NCI-H146 treated with DMSO at 0.1 percent for 48 hours (cell line): ENCODE results near the gene CC2D2B.
"Not testable (repeated sequence)": the region's sequence is repeated elsewhere in the genome, so short reads cannot be mapped to it uniquely, and the experiment has no call there.

Experiments used
- DNase-seq: peaks from one replicate; lab custom pipeline; 2025; ENCODE audit not compliant: unreplicated experiment; lab: John Stamatoyannopoulos, UW

The CC2D2B gene

DNA sequence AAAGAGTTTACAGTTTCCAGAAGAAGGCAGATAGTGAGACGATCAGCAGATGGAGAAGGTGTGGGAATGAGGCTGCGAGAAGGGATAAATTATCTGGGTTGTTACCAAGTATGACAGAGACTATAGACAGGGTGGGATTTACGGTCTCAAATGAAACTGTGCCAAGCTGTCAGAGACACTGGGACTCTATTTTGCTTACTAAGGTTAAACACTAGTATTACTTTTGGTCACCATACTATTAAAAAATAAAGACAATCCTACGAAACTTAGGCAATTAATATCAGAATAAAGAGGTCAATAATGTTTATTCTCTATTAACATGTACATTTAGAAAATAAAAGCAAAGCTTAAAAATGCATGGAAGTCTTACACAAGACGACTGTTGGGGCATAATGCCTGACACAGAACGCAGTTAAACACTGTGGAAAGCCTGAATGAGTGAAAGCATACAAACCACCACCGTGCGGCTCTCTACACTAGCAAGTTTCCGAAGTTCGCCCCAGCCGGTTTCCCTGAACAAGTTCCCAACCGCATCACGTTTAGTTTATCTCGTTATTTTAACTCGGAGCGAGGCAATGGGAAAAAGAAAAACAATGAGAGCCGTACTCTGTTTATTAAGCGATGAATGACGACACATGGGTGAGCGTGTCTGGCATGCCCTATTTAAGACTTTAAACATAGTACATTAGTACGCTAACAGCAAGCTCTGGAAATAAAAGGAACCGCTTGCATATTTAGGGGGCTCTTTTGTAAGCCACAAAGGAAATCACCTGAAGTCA, 909 bp upstream of the CC2D2B start:
- DNase-seq = peak; percentile 10

DNA sequence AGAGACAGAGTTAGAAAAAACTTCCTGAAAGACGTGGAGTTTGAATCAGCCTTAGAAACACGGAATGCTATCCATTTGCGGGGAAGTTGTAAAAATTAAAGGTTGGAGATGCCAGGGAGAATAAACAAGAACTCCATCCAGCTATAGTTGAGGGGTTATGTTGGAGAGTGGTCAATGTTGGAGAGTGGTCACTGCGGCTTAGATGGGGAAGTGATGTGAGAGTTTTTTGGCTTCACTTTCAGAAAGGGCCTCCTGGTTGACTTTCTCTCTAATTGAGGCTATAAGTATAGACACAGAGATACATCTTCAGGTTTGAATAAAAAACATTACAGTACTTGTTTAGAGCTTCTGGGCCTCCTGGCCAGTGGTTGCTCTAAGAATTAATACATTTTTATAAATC, 675 bp downstream of the CC2D2B start:
- no peak for DNase-seq

DNA sequence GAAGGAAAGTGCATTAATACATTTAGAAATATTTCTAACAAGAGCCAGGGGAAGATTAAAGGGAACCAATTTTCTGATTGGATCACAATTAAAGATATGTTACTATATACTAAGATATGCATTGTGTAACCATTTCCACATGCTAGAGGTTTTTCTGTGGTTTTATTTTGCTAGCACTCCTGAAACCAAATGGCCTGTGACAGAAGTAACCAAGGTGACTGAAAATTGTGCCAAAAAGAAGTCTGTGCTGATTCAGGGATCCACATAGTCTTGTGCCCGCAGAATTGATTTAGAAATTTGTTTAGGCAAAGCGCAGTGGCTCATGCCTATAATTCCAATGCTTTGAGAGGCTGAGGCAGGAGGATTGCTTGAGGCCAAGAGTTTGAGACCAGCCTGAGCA, 1.8 kb downstream of the CC2D2B start:
- DNase-seq = no peak

DNA sequence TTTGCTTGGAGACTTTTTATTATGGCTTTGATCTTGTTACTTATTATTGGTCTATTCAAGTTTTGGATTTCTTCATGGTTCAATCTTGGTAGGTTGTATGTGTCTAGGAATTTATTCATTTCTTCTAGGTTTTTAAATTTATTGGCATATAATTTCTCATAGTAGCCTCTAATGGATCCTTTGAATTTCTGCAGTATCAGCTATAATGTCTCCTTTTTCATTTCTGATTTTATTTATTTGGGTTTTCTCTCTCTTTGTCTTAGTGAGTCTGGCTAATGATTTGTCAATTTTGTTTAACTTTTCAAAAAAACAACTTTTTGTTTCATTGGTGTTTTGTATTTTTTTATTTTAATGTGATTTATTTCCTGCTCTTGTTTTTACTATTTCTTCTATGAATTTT, 8.3 kb downstream of the CC2D2B start:
- DNase-seq = not testable (repeated sequence)

DNA sequence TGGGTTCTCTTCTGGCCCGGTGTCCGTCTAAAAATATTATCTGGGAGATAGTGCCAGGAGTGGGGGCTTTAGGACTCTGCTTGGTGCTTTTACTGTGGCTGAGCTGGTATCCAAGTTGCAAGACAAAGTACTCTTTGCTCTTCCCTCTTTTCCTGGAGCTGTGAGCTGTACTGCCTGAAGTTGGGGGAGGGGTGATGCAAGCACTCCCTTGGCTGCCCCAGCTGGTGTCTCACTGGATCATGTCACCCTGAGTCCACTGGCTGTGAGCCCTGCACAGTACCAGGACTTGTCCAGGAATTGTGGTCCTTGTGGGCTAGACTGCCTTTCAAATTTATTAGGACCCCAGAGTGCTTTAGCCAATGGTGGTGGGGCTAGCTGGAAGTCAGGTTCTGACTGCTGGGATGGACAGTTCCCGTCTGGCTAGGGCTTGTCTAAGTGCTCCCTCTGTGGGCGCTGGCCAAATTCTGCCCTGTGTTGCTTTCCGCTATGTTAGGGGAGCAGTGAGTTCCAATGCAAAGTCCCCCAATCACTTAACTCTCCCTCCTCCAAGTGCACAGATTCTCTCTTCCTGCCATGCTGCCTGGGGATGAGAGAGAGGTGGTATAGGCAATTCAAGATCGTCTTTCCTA, 13.1 kb downstream of the CC2D2B start:
- DNase-seq = no peak

DNA sequence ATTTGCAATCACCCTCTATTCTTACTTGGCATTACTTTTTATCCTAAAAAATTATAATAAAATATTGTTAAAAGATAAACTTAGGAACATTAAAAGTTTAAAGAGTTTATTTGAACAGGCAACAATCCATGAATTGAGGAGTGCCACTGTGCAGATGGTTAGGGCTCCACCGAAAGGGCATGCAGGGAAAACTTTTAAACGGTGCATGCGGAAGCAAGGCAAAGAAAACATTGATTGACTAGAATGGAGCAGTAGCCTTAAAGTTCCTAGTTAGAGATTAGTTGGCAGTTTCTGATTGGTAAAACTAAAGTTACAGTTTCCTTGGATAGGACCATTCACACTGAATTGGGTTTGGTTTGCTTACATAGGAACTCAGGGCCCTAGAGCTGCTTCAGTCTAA, 17.3 kb downstream of the CC2D2B start:
- no peak for DNase-seq

DNA sequence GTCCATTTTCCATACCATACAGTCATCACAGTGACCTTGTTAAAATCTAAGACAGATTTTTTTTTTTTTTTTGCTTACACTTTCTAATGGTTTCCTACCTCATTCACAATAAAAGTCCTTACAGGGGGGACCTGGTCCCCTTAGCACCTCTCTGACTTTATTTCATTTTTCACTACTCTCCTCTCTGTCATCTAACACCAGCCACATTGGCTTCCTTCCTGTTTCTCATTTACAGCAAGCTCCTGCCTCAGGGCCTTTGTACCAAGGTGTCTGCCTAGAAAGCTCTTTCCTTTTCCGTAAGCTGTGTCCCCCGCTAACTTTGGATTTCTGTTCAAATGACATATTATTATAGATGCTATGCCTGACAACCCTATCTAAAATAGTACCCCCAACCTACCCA, 27.7 kb downstream of the CC2D2B start:
- no peak for DNase-seq

DNA sequence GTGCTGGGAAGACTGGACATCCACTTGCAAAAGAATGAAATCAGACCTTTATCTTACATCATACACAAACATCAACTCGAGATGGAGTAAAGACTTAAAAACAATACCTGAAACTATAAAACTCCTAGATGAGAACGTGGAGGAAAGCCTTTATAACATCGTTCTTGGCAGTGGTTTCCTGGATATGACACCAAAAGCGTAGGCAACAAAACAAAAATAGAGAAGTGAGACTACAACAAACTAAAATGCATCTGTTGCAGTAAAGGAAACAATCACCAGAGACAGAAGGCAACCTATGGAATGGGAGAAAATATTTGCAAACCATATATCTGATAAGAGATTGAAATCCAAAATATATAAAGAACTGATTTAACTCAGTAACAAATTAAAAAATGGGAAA, 33.3 kb downstream of the CC2D2B start:
- DNase-seq = no peak

DNA sequence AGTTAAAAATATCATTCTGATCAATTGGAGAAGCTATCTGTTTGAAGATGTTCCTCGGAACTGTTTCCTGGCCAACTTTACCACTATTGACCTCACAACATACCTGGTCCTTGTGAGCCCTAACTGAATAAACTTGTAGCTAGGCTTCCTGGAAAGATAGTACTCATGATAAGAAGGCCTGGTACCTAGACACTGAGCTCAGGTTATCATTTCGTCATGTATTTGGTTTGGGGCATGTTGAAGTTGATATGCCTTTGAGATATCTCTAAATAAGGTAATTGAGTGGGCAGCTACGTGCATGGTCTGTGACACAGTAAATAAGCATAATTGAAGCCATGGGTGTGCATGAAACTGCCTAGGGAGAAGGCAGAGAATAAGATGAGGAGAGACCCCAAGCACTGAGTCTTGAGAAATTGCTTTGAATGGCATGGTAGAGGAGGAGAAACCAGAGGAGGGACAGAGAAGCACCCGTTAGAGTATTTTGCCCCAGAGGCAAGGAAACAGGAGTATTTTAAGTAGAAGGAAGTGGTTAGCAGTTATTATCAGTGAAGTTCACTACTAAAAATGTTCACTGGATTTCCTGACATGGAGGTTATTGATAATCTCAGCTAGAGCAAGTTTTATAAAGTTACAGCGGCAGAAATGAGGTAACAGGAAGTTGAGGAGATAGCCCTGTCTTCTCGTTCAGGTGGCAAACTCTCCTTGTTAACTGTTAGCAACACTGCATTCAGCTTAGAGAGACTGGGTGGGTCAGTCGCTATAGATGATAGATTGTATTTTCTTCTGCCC, 55.6 kb downstream of the CC2D2B start:
- no peak for DNase-seq

DNA sequence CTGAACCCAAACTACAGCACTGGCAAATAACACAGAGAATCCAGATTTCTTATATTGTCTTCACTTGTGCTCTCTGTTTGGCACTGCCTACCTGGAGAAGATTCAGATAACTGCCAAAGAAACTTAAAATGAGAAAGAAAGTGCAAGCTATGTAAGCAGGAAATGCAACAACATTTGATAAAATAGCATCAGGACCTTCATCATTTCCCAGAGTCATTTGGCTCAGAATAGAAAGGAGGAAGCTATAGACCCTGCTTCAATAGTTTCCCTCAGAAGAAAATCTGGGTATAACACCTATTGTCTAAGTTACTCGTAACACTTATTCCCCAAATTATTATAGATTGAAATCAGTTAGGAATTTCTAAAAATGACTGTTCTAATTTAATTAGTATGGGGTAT, 56.2 kb downstream of the CC2D2B start:
- no peak for DNase-seq

DNA sequence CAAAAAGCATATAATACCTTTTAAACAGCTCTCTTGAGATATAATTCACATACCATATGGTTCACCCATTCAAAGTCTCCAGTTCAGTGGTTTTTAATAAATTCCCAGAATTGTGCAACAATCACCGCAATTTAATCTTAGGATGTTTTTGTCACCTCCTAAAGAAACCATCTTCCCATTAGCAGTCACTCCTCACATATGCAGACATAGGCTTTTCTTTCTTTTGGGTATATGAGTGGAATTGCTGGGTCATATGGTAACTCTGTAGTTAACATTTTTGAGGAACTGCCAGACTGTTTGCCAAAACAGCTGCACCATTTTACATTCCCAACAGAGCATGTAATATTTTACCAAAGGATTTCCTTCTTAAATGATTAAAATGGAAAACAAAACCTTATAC, 57.0 kb downstream of the CC2D2B start:
- no peak for DNase-seq

DNA sequence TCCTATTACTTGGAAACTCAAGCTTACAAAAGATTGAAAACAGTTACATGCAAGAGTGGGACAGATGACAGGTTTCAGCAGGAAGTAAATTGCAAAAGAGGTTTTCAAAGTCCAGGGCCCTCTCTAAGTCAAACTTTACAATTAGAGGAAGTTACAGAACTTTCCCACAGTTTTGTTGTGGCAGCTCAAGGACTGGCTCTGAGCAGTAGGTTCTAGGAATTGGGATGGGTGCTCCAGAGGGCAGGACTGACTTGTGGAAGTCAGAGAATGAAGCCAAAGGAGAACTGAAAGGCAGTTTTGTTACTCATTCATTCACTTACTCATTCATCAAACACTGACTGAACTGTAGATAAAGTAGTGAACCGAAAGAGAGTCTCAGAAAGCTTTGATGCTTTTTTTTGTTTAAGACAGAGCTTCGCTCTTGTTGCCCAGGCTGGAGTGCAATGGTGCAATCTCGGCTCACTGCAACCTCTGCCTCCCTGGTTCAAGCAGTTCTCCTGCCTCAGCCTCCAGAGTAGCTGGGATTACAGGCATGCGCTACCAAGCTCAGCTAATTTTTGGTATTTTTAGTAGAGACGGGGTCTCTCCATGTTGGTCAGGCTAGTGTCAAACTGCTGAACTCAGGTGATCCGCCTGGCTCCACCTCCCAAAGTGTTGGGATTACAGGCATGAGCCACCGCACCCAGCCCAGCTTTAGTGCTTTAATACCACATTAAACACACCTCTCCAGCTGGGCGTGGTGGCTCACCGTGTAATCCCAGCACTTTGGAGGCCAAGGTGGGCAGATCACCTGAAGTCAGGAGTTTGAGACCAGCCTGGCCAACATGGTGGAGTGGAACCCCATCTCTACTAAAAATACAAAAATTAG, 68.8 kb downstream of the CC2D2B start:
- DNase-seq = no peak

DNA sequence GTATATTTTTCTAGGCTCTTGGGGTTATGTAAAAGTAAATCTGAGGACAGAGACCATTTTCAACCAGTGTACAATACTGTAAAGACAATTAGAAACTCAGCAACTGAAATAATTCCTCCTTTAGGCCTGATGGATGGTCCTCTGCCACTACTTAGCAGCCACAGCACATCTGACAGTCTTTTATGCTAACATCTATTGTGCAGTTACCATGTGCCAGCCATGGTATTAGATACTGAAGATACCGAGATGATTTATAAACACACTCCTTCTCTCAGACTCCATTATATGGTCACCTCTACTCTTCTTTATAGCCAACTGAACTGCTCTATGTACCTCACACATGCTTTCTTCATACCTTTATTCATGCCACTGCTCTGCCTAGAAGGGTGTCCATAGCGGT, 74.4 kb downstream of the CC2D2B start:
- no peak for DNase-seq

DNA sequence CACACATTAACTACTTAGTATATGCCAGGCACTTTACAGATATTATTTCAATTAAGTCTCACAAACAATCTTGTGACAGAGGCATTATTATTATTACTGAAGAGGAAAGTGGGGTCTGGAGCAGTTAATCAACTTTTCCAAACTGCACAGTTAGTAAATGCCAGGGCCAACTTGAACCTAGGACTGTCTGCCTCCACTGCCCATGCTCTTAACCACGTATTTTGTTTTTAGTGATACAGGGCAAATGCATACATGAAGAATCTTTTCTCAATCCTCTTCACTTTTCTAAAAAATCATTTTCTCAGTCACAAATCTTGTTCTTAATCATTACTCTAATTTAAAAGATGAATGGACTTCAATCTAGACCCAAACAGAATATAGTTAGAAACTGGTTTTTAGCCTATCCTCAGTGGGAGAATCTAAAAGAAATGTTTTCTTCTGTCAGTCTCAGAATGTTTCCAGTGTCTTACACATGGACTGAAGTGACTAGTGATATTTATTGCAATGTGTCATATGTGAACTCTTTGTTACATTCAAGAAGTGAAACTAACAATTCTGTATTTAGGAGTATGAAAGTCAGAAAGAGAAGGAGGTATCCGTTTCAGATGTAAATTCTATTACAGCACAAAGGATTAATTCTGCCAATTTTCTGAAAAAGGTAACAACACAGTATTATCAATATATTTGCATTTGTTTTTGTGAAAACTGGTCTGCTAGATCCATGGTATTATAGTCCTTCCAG, 80.1 kb downstream of the CC2D2B start:
- no peak for DNase-seq

DNA sequence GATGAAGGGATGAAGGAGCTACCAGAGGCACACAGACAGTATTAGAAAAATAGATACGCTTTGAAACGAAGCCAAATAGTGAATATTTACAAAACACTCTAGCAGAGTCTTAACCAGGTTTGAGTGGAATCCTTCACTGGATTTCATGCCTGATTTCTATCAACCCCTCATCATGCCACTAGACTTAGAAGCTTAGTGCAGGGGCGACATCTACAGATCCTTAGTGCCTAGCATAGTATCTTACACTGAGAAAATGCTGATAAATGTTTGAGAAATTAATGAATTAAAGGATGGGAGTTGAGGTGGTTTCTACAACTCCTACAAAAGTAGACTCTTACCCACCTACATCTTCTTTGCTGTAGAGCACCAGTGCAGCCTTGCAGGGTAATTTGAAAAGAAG, 80.9 kb downstream of the CC2D2B start:
- no peak for DNase-seq

DNA sequence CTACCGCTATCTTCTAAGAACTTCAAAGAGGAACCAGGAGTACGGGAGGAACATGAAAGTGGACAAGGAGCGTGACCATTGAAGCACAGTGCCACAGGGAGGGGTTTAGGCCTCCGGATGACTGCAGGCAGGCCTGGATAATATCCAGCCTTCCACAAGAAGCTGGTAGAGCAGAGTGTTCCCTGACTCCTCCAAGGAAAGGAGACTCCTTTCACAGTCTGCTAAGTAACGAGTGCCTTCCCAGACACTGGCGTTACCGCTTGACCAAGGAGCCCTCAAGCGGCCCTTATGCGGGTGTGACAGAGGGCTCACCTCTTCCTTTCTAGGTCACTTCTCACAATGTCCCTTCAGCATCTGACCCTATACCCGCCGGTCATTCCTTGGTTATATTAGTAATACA, 86.6 kb downstream of the CC2D2B start:
- DNase-seq = not testable (repeated sequence)

DNA sequence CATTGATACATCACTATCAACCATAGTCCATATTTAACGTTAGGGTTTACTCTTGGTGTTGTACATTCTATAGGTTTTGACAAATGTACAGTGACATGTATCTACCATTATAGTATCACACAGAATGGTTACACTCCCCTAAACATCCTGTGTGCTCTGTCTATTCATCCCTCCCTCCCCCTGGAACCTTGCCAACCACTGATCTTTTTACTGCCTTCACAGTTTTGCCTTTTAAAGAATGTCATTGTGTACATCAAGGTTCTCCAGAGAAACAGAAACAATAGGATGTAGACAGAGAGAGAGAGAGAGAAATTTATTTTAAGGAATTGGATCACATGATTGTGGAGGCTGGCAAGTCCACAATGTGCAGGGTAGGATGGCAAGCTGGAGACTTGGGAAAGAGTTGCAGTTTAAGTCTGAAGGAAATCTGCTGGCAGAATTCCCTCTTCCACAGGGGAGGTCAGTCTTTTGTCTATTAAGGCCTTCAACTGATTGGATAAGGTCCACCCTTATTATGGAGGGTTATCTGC, 90.5 kb downstream of the CC2D2B start:
- no peak for DNase-seq

DNA sequence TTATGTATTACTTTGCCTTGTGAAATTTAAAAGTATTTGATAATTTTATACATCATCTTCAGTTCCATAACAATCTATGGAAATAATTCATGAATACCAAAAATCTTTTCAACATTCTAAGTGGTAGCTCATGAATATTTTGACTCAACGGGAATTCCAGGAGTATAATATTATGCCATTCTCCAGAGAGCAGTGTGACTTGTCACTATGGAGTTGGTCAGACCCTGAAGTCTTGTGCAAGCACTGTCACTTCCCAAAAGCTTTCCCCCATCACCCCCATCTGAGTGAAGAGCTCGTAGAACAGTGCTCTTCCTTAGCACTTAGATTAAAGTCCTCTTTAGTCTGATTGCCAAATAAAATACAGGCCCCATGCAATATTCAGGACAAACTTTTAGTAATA, 106.2 kb downstream of the CC2D2B start:
- no peak for DNase-seq

DNA sequence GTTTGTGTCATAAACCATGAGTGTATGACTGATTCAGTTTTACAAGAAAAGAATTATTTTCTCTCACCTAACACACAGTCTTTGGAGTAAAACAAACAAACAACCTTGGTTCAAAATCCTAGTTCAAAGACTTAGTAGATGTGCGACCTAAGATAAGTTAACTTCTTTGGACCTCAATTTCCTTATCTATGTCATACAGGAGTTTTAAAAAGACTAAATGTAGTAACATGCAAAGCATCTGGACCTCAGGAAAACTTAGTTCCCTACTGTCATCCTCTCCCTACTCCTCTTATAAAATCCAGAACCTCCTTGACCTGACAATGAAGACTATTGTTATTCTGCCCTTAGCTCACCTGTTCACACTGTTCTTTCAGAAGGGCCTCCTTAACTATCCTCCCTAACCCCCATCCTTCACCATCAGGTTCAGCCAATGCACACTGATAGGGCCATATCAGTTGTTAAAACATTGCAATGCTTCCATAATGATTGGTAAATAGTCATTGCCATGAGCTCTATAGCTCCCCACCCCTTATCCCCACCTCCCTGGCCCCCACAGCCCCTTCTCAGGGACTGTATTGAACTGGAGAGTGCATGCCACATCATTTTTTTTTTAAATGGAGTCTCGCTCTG, 106.8 kb downstream of the CC2D2B start:
- no peak for DNase-seq

DNA sequence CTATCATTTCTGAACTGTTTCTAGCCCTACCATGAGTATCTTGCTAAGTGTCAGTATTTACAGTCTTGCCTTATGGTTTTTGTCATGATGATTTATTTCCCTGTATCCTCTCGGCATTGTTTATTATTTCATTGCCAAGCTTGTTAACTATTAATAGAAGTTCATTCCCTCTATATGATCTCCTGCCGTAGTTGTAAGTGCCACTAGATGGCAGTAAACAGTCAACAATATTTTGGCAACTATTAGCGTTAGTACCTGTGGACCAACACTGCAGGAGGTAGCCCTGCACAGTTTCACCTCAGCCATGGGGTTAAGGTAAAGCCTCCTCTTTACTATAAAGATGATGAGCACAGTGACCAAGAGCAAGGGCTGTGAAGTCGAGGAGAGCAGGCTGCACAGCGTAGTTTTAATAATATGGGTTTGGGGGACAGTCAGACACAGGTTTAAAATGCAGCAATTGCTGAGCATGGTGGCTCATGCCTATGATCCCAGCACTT, 109.5 kb downstream of the CC2D2B start:
- DNase-seq = peak; percentile 44
